Adrenal gland (tissue), 5 donors: ENCODE measurements around the gene ADPRHL1.

ENCODE experiments used
- CTCF ChIP-seq, 6 experiments: fragments of 450-650 bp in 4 of 6; fragments of 200-600 bp in 2 of 6; sonication (generic) in 1 of 6; IDR thresholded peaks; 1 replicate in 5 of 6; 2 replicates in 1 of 6; pipeline versions ENCODE4 v1.5.1 to v1.8.0; 2016 to 2021; ENCODE audit warnings: antibody characterized with exemption in 6 of 6, mild to moderate bottlenecking in 2 of 6, moderate library complexity in 1 of 6
- POLR2A ChIP-seq, 2 donors: fragments of 450-650 bp; IDR thresholded peaks; one replicate each; pipeline ENCODE4 v1.6.1; 2017; ENCODE audit warnings: antibody characterized with exemption in 2 of 2, mild to moderate bottlenecking in 2 of 2, moderate library complexity in 1 of 2
- donor health status: DM: no; HTN: no; CAD: no.

- TF ChIP-seq CTCF (IDR thresholded peaks at IDR 0.05) (no peak), POLR2A (IDR thresholded peaks at IDR 0.05) (no peak)
Observed at GRCh38 chr13:113415032-113415431, 38.3 kb downstream of the ADPRHL1 start.
